AG04449 (cell line): ENCODE results near the gene DMBT1.

ENCODE experiments used
- CTCF ChIA-PET: fragments of 350-600 bp; formaldehyde crosslinking; extraction: SDS; loops from one replicate; lab custom pipeline; 2021; ENCODE audit warnings: antibody characterized with exemption; lab: Yijun Ruan, JAX
- POLR2A ChIA-PET: fragments of 400-600, 350-600 bp; formaldehyde crosslinking; extraction: SDS; loops from one replicate; lab custom pipeline; 2020; ENCODE audit warnings: antibody characterized with exemption, inconsistent platforms; lab: Yijun Ruan, JAX
- DNase-seq: peaks from one replicate; pipeline ENCODE4 v3.0.0-alpha.2; 2010; ENCODE audit warnings: low read depth, low spot score
- H3K4me3 ChIP-seq: 2 replicates; pipeline ENCODE4 v1.5.1; 2011; ENCODE audit warnings: low read depth, mild to moderate bottlenecking, control low read depth, low read length
- CTCF ChIP-seq: IDR thresholded peaks from one replicate; pipeline ENCODE4 v1.5.1; 2011; ENCODE audit warnings: mild to moderate bottlenecking, moderate library complexity, low read length, control low read depth, inconsistent platforms; ENCODE audit not compliant: insufficient read depth; ENCODE audit errors: missing control alignments

Gene DMBT1

GRCh38 chr10:122557516-122557915 is 3.0 kb upstream of the DMBT1 start:
- CTCF ChIA-PET, result interaction anchor here (1.1 to 4.6 kb wide), 2 partner anchors 9 to 259 kb away, joined by 4 to 23 read pairs; no protein-coding TSS in a partner anchor
- POLR2A ChIA-PET, result no interaction called here

GRCh38 chr10:122558452-122558851 is 2.1 kb upstream of the DMBT1 start:
- POLR2A ChIA-PET, result no interaction called here
- DNase-seq, result no peak
- CTCF ChIA-PET, result interaction anchor here (1.0 to 4.6 kb wide), 5 partner anchors 8 to 259 kb away, joined by 3 to 23 read pairs (median 4); no protein-coding TSS in a partner anchor
- no peak for TF ChIP-seq CTCF
- H3K4me3 ChIP-seq, result no peak overlapping the region

More at GRCh38 chr10:122557516-122557915, 3.0 kb upstream of the DMBT1 start:
- no peak overlapping the region for H3K4me3 ChIP-seq
- no peak for DNase-seq
- TF ChIP-seq CTCF, result no peak

- H3K4me3 ChIP-seq, result no peak overlapping the region
- CTCF ChIA-PET, result interaction anchor here (0.7 to 2.1 kb wide), 5 partner anchors 9 to 260 kb away, joined by 3 to 8 read pairs (median 3); no protein-coding TSS in a partner anchor
- DNase-seq, result no peak
- POLR2A ChIA-PET, result no interaction called here
- TF ChIP-seq CTCF, result no peak
Measured at GRCh38 chr10:122559228-122559627, 1.3 kb upstream of the DMBT1 start.

GRCh38 chr10:122561212-122561611 is 658 bp downstream of the DMBT1 start:
- CTCF ChIA-PET, result no interaction called here
- TF ChIP-seq CTCF, result no peak
- DNase-seq, result no peak
- H3K4me3 ChIP-seq, result no peak overlapping the region
- POLR2A ChIA-PET, result no interaction called here

GRCh38 chr10:122561792-122562191 is 1.2 kb downstream of the DMBT1 start:
- no peak for TF ChIP-seq CTCF
- ChIA-PET CTCF (interaction anchor here (1.1 to 8.6 kb wide), 3 partner anchors 91 to 266 kb away, joined by 3 to 146 read pairs (median 65); no protein-coding TSS in a partner anchor), POLR2A (no interaction called here)
- no peak overlapping the region for H3K4me3 ChIP-seq
- DNase-seq, result no peak

- POLR2A ChIA-PET, result interaction anchor here (0.9 kb wide), 1 partner anchor 66 kb away, joined by 3 read pairs; no protein-coding TSS in a partner anchor
- CTCF ChIA-PET, result interaction anchor here (0.6 to 8.6 kb wide), 72 partner anchors 9 to 400 kb away, joined by 3 to 146 read pairs (median 6); partner anchors contain the start of genes ARMS2, BTBD16, HTRA1 and PLEKHA1
- TF ChIP-seq CTCF, result no peak
- no peak overlapping the region for H3K4me3 ChIP-seq
- no peak for DNase-seq
Measured at GRCh38 chr10:122564980-122565379, 4.4 kb downstream of the DMBT1 start.
